HG03159 (cell line): ENCODE data around the gene SNX15.
A peak's percentile ranks its signal among the peaks of the same experiment; 100 is the strongest.
"Not testable (repeated sequence)": the region's sequence is repeated elsewhere in the genome, so short reads cannot be mapped to it uniquely, and the experiment has no call there.

Source experiments
- ATAC-seq: cut with Tn5 transposase; IDR thresholded peaks from one replicate; pipeline ENCODE4 v1.9.1; 2021; ENCODE audit warnings: mild to moderate bottlenecking, moderate library complexity; ENCODE audit not compliant: unreplicated experiment

The SNX15 gene

GRCh38 chr11:65027213-65028067 is at the start of gene SNX15:
SNX15 (plus strand) TSS chr11:65027439; CDS start chr11:65027538, 99 bp downstream.
- ATAC-seq = peak; percentile 87

- not testable (repeated sequence) for ATAC-seq
These were observed 43.9 kb upstream of the SNX15 start for GRCh38 chr11:64983339-64983738.

- no peak for ATAC-seq
These were observed 39.0 kb upstream of the SNX15 start for GRCh38 chr11:64987998-64988854.

- ATAC-seq = no peak
These were observed 37.8 kb upstream of the SNX15 start for GRCh38 chr11:64989416-64989815.

GRCh38 chr11:64990222-64990923 is 36.9 kb upstream of the SNX15 start:
- ATAC-seq = no peak

- no peak for ATAC-seq
These were observed 32.9 kb upstream of the SNX15 start for GRCh38 chr11:64994318-64994717.

GRCh38 chr11:64996327-64996709 is 30.9 kb upstream of the SNX15 start:
- no peak for ATAC-seq

- no peak for ATAC-seq
These were observed 30.4 kb upstream of the SNX15 start, which contains the start of gene BATF2 for GRCh38 chr11:64996710-64997380. BATF2 (minus strand) TSS chr11:64996971; CDS start chr11:64996914, 57 bp downstream.

GRCh38 chr11:64998141-64998540 is 29.1 kb upstream of the SNX15 start:
- ATAC-seq = no peak

- no peak for ATAC-seq
These were observed 28.4 kb upstream of the SNX15 start for GRCh38 chr11:64998690-64999431.

- no peak for ATAC-seq
These were observed 27.8 kb upstream of the SNX15 start for GRCh38 chr11:64999478-64999877.

GRCh38 chr11:65002706-65003105 is 24.5 kb upstream of the SNX15 start:
- no peak for ATAC-seq

- ATAC-seq = no peak
These were observed 24.0 kb upstream of the SNX15 start for GRCh38 chr11:65003282-65003681.

GRCh38 chr11:65003968-65004367 is 23.3 kb upstream of the SNX15 start:
- not testable (repeated sequence) for ATAC-seq

GRCh38 chr11:65008016-65008415 is 19.2 kb upstream of the SNX15 start:
- no peak for ATAC-seq

- no peak for ATAC-seq
These were observed 18.4 kb upstream of the SNX15 start for GRCh38 chr11:65008873-65009272.

GRCh38 chr11:65013130-65013887 is 13.9 kb upstream of the SNX15 start:
- ATAC-seq = peak; percentile 68

- ATAC-seq = peak; percentile 74
These were observed 13.1 kb upstream of the SNX15 start, which contains the start of gene ARL2 for GRCh38 chr11:65013888-65014725. ARL2 (plus strand) TSS chr11:65014160; CDS start chr11:65014208, 48 bp downstream.
